Liver (tissue), 9 donors: ENCODE data around the gene ASPHD1. TPM values are rescaled to one million over a fixed set of nuclear protein-coding genes. Genes with fewer than 3 reads are reported as not detected.
"Not testable (repeated sequence)": the region's sequence is repeated elsewhere in the genome, so short reads cannot be mapped to it uniquely, and the experiment has no call there.

ENCODE experiments used
- DNase-seq: peaks from one replicate; pipeline ENCODE4 v3.0.0-alpha.2; 2017; ENCODE audit warnings: low spot score
- H3K27ac ChIP-seq, 2 donors: one replicate each; pipeline ENCODE4 v1.7.0; 2013; ENCODE audit warnings: inconsistent platforms in 2 of 2, low read length in 2 of 2, control low read depth in 1 of 2, low read depth in 1 of 2, mild to moderate bottlenecking in 1 of 2
- H3K27me3 ChIP-seq, 4 donors: one replicate each; pipeline versions ENCODE4 v1.6.1 to v1.7.0; 2013; ENCODE audit warnings: low read length in 3 of 4, inconsistent platforms in 1 of 4, mild to moderate bottlenecking in 1 of 4, moderate library complexity in 1 of 4; ENCODE audit not compliant: control insufficient read depth in 4 of 4, insufficient read depth in 4 of 4
- H3K36me3 ChIP-seq, 4 donors: one replicate each; pipeline versions ENCODE4 v1.6.1 to v1.7.0; 2013; ENCODE audit warnings: low read length in 3 of 4, mild to moderate bottlenecking in 3 of 4, low read depth in 1 of 4, moderate library complexity in 1 of 4; ENCODE audit not compliant: control insufficient read depth in 4 of 4, insufficient read depth in 3 of 4
- H3K4me1 ChIP-seq, 4 donors: one replicate each; pipeline versions ENCODE4 v1.6.1 to v1.7.0; 2013; ENCODE audit warnings: low read length in 3 of 4, mild to moderate bottlenecking in 3 of 4, moderate library complexity in 1 of 4; ENCODE audit not compliant: control insufficient read depth in 4 of 4, insufficient read depth in 4 of 4
- H3K4me3 ChIP-seq, 3 donors: one replicate each; pipeline versions ENCODE4 v1.6.1 to v1.7.0; 2013; ENCODE audit warnings: low read length in 3 of 3, control low read depth in 1 of 3, low read depth in 1 of 3, mild to moderate bottlenecking in 1 of 3
- H3K9ac ChIP-seq, 2 donors: one replicate each; pipeline ENCODE4 v1.7.0; 2013; ENCODE audit warnings: low read length in 2 of 2, mild to moderate bottlenecking in 2 of 2, moderate library complexity in 2 of 2, control low read depth in 1 of 2, low read depth in 1 of 2
- H3K9me3 ChIP-seq, 4 donors: one replicate each; pipeline versions ENCODE4 v1.6.1 to v1.7.0; 2013; ENCODE audit warnings: low read length in 3 of 4; ENCODE audit not compliant: control insufficient read depth in 4 of 4
- CTCF ChIP-seq: fragments of 150-350 bp; IDR thresholded peaks from 2 replicates; pipeline ENCODE4 v1.5.1; 2017; ENCODE audit warnings: improper control_type of control experiment, low read depth, low read length; ENCODE audit not compliant: missing input control
- EGR1 ChIP-seq, 2 donors: IDR thresholded peaks; 2 replicates each; pipeline ENCODE4 v1.6.1; 2016 to 2018; ENCODE audit warnings: antibody characterized with exemption in 2 of 2, low read depth in 2 of 2
- FOXA1 ChIP-seq: IDR thresholded peaks from 2 replicates; pipeline ENCODE4 v1.6.1; 2016; ENCODE audit warnings: antibody characterized with exemption
- FOXA2 ChIP-seq: IDR thresholded peaks from 2 replicates; pipeline ENCODE4 v1.6.1; 2016; ENCODE audit warnings: antibody characterized with exemption
- GABPA ChIP-seq, 2 donors: IDR thresholded peaks in 1 of 2; conservative IDR thresholded peaks in 1 of 2; 2 replicates each; pipeline ENCODE4 v1.6.1; 2016; ENCODE audit warnings: antibody characterized with exemption in 2 of 2, mild to moderate bottlenecking in 1 of 2, moderate library complexity in 1 of 2
- HNF4G ChIP-seq: IDR thresholded peaks from 2 replicates; pipeline ENCODE4 v1.6.1; 2016; ENCODE audit warnings: antibody characterized with exemption
- JUND ChIP-seq, 2 donors: IDR thresholded peaks; 2 replicates each; pipeline ENCODE4 v1.6.1; 2016; ENCODE audit warnings: antibody characterized with exemption in 2 of 2
- MAX ChIP-seq: IDR thresholded peaks from 2 replicates; pipeline ENCODE4 v1.6.1; 2016; ENCODE audit warnings: antibody characterized with exemption
- NR2F2 ChIP-seq: IDR thresholded peaks from 2 replicates; pipeline ENCODE4 v1.6.1; 2016; ENCODE audit warnings: antibody characterized with exemption
- RAD21 ChIP-seq, 2 donors: IDR thresholded peaks; 2 replicates each; pipeline ENCODE4 v1.6.1; 2016; ENCODE audit warnings: antibody characterized with exemption in 2 of 2, mild to moderate bottlenecking in 2 of 2
- REST ChIP-seq: IDR thresholded peaks from 2 replicates; pipeline ENCODE4 v1.6.1; 2016; ENCODE audit warnings: antibody characterized with exemption, mild to moderate bottlenecking
- RXRA ChIP-seq, 2 donors: IDR thresholded peaks; 2 replicates each; pipeline ENCODE4 v1.6.1; 2017 to 2018; ENCODE audit warnings: antibody characterized with exemption in 2 of 2, mild to moderate bottlenecking in 1 of 2
- TAF1 ChIP-seq: conservative IDR thresholded peaks from 2 replicates; pipeline ENCODE4 v1.6.1; 2016; ENCODE audit warnings: antibody characterized with exemption, mild to moderate bottlenecking
- YY1 ChIP-seq: IDR thresholded peaks from 2 replicates; pipeline ENCODE4 v1.6.1; 2016; ENCODE audit warnings: antibody characterized with exemption, mild to moderate bottlenecking
- WGBS: extraction: QIAGEN DNeasy Blood & Tissue Kit; methylation state at CpG from one replicate; pipeline ENCODE4 v1.1.7; 2013; 5-methylcytosine and 5-hydroxymethylcytosine counted together
- polyA plus RNA-seq, 2 donors: library from polyadenylated mRNA; stranded (reverse) in 1 of 2; unstranded in 1 of 2; fragments of 200-250 nt in 1 of 2; fragments of >200 nt in 1 of 2; fragmentation: Nextera tagmentation in 1 of 2; extraction: Ambion mirVana in 1 of 2; gene quantifications; one replicate each; pipeline versions ENCODE4 v1.2.1 to v1.2.3, GENCODE V29; 2013 to 2015
- total RNA-seq, 2 donors: library from RNA; depleted of rRNA; stranded (reverse); fragments of >200 nt; gene quantifications; one replicate each; pipeline ENCODE4 v1.2.3, GENCODE V29; 2014
- TF ChIP-seq, protein P1 (sequence below): IDR thresholded peaks from 2 replicates; pipeline ENCODE4 v1.6.1; 2016; ENCODE audit warnings: antibody characterized with exemption
- TF ChIP-seq, protein P2 (sequence below): IDR thresholded peaks from 2 replicates; pipeline ENCODE4 v1.6.1; 2016; ENCODE audit warnings: antibody characterized with exemption
- donor health status: healthy.
- donor health status: healthy.
- donor health status: healthy.
- donor health status: healthy.
- donor health status: healthy.

Gene ASPHD1
- total and polyA plus RNA-seq, 4 donors: 0.25 to 0.28 TPM; not detected in 2

DNA sequence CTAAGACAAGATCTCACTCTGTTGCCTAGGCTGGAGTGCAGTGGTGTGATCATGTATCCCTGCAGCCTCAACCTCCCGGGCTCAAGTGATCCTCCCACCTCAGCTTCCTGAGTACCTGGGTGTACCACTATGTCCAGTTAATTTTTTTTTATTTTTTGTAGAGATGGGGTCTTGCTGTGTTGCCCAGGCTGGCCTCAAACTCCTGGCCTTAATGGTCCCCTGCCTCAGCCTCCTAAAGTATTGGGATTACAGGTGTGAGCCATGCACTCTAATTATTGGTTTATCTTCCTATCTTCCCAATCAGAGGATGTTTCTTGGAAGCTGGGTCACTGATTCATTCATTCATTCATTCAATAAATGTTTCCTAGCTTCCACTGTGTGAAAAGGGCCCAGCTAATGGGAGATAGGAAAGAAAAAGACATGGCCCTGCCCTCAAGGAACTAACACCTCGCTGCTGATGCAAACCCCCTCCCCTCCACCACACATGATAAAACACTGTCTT, 8.5 kb downstream of the ASPHD1 start:
- no peaks in the 10 kb centered on the region for H3K9me3 ChIP-seq
- H3K27ac ChIP-seq: no peak overlapping the region
- WGBS: 93% methylated on average over 2 of the region's 2 CpGs
- H3K36me3 ChIP-seq: peaks cover 0 to 4% (median under 1%) of the 10 kb centered on the region in 4 donors
- H3K9ac ChIP-seq: no peak overlapping the region
- DNase-seq: no peak
- no peak overlapping the region for H3K4me3 ChIP-seq
- no peaks in the 10 kb centered on the region for H3K27me3 ChIP-seq
- H3K4me1 ChIP-seq: no peaks in the 10 kb centered on the region
- TF ChIP-seq, protein P1, sequence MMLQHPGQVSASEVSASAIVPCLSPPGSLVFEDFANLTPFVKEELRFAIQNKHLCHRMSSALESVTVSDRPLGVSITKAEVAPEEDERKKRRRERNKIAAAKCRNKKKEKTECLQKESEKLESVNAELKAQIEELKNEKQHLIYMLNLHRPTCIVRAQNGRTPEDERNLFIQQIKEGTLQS: no peak

DNA sequence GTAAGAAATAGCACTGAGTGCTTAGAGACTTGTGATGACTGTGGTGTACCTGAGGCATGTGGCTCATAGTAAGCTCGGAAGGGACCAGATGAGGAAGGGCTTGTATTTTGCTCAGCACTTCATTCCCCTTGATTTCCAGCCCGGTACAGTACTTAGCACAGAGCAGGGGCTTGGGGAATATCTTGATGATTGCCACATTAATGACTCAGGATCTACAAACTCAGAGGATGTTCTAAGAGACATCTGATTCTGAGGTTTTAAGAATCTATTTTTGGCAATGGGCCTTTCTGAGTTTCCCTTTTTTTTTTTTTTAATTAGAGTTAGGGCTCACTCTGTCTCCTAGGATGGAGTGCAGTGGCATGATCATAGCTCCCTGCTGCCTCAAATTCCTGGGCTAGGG, 9.1 kb downstream of the ASPHD1 start:
- Histone ChIP-seq H3K27me3 (no peaks in the 10 kb centered on the region), H3K9ac (no peak overlapping the region), H3K27ac (no peak overlapping the region), H3K4me3 (no peak overlapping the region), H3K4me1 (no peaks in the 10 kb centered on the region), H3K36me3 (peaks cover 0 to 4% (median 3%) of the 10 kb centered on the region in 4 donors), H3K9me3 (no peaks in the 10 kb centered on the region)
- 87% methylated on average over 2 of the region's 2 CpGs for WGBS
- TF ChIP-seq REST: no peak
- TF ChIP-seq MAX: no peak
- TF ChIP-seq NR2F2: no peak
- no peak for TF ChIP-seq EGR1 (IDR thresholded peaks at IDR 0.05; ENCODE audit: low read depth in 2 of 2)
- no peak for TF ChIP-seq TAF1
- no peak for TF ChIP-seq JUND (IDR thresholded peaks at IDR 0.05)
- TF ChIP-seq GABPA (IDR thresholded peaks at IDR 0.05 in 1 of 2, conservative IDR thresholded peaks at IDR 0.05 in 1 of 2): no peak
- TF ChIP-seq RXRA (IDR thresholded peaks at IDR 0.05): no peak
- TF ChIP-seq, protein P2, sequence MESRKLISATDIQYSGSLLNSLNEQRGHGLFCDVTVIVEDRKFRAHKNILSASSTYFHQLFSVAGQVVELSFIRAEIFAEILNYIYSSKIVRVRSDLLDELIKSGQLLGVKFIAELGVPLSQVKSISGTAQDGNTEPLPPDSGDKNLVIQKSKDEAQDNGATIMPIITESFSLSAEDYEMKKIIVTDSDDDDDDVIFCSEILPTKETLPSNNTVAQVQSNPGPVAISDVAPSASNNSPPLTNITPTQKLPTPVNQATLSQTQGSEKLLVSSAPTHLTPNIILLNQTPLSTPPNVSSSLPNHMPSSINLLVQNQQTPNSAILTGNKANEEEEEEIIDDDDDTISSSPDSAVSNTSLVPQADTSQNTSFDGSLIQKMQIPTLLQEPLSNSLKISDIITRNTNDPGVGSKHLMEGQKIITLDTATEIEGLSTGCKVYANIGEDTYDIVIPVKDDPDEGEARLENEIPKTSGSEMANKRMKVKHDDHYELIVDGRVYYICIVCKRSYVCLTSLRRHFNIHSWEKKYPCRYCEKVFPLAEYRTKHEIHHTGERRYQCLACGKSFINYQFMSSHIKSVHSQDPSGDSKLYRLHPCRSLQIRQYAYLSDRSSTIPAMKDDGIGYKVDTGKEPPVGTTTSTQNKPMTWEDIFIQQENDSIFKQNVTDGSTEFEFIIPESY: no peak
- TF ChIP-seq CTCF: no peak
- TF ChIP-seq YY1: no peak
- TF ChIP-seq HNF4G: no peak
- TF ChIP-seq FOXA1: no peak
- no peak for TF ChIP-seq FOXA2
- no peak for TF ChIP-seq RAD21 (IDR thresholded peaks at IDR 0.05)
- no peak for DNase-seq

- not testable (repeated sequence) for H3K9me3 ChIP-seq, H3K27me3 ChIP-seq, H3K4me1 ChIP-seq, H3K9ac ChIP-seq, DNase-seq, H3K36me3 ChIP-seq, H3K27ac ChIP-seq, H3K4me3 ChIP-seq
- WGBS: 95% methylated on average over 6 of the region's 6 CpGs
Measured at GRCh38 chr16:29909851-29910250, 9.6 kb downstream of the ASPHD1 start.
